GM12891 (cell line): ENCODE results near the gene CDH13.

Experiments used
- POLR2A ChIP-seq: IDR thresholded peaks from 2 replicates; pipeline ENCODE4 v1.6.1; 2011; ENCODE audit warnings: low read depth, low read length, control low read depth
- POLR2AphosphoS5 ChIP-seq: IDR thresholded peaks from 2 replicates; pipeline ENCODE4 v1.6.1; 2011; ENCODE audit warnings: low read depth, low read length, control low read depth
- SPI1 ChIP-seq: IDR thresholded peaks from 2 replicates; pipeline ENCODE4 v1.6.1; 2011; ENCODE audit warnings: low read depth, low read length, control low read depth

GRCh38 chr16:83574388-83574787, 947.6 kb downstream of the CDH13 start:
- no peak for TF ChIP-seq POLR2A
- no peak for TF ChIP-seq POLR2AphosphoS5
- TF ChIP-seq SPI1 = no peak
